H9 (cell line): ENCODE data around the gene MPC1. TPM values are rescaled to one million over a fixed set of nuclear protein-coding genes. Genes with fewer than 3 reads are reported as not detected.

ENCODE experiments used
- DNase-seq: peaks from one replicate; pipeline ENCODE4 v3.0.0-alpha.2; 2017
- H2AFZ ChIP-seq: one replicate; pipeline ENCODE4 v1.6.1; 2013; ENCODE audit warnings: mild to moderate bottlenecking, low read length, control low read depth, moderate library complexity
- H2AK5ac ChIP-seq: 2 replicates; pipeline ENCODE4 v1.6.1; 2013; ENCODE audit warnings: low read length, control low read depth, mixed read lengths; ENCODE audit not compliant: insufficient read length
- H2BK120ac ChIP-seq: one replicate; pipeline ENCODE4 v1.6.1; 2013; ENCODE audit warnings: low read depth, mild to moderate bottlenecking, low read length, control low read depth, inconsistent platforms; ENCODE audit not compliant: poor library complexity, severe bottlenecking
- H2BK12ac ChIP-seq: 2 replicates; pipeline ENCODE4 v1.6.1; 2013; ENCODE audit warnings: low read length, control low read depth, mixed read lengths, low read depth; ENCODE audit not compliant: insufficient read length
- H2BK15ac ChIP-seq: 2 replicates; pipeline ENCODE4 v1.6.1; 2013; ENCODE audit warnings: low read depth, low read length, control low read depth
- H2BK20ac ChIP-seq: one replicate; pipeline ENCODE4 v1.6.1; 2013; ENCODE audit warnings: low read depth, mild to moderate bottlenecking, low read length, control low read depth, inconsistent platforms; ENCODE audit not compliant: poor library complexity, severe bottlenecking
- H2BK5ac ChIP-seq: 2 replicates; pipeline ENCODE4 v1.6.1; 2013; ENCODE audit warnings: low read length, control low read depth, mixed read lengths; ENCODE audit not compliant: insufficient read length
- H3K14ac ChIP-seq: 2 replicates; pipeline ENCODE4 v1.6.1; 2013; ENCODE audit warnings: low read length, control low read depth; ENCODE audit not compliant: insufficient read depth
- H3K18ac ChIP-seq: 2 replicates; pipeline ENCODE4 v1.6.1; 2013; ENCODE audit warnings: low read depth, mild to moderate bottlenecking, mixed read lengths, low read length, control low read depth; ENCODE audit not compliant: insufficient read length
- H3K23ac ChIP-seq: 2 replicates; pipeline ENCODE4 v1.6.1; 2013; ENCODE audit warnings: low read length, control low read depth, mixed read lengths, low read depth; ENCODE audit not compliant: insufficient read length
- H3K23me2 ChIP-seq: 2 replicates; pipeline ENCODE4 v1.6.1; 2013; ENCODE audit warnings: low read depth, mild to moderate bottlenecking, mixed read lengths, low read length, control low read depth; ENCODE audit not compliant: insufficient read length, poor library complexity, severe bottlenecking
- H3K27ac ChIP-seq: 2 replicates; pipeline ENCODE4 v1.5.1; 2013; ENCODE audit warnings: low read length, control low read depth, mixed read lengths, low read depth; ENCODE audit not compliant: insufficient read length
- H3K27me3 ChIP-seq: 2 replicates; pipeline ENCODE4 v1.6.1; 2013; ENCODE audit warnings: low read length, control low read depth, inconsistent platforms; ENCODE audit not compliant: insufficient read depth
- H3K4ac ChIP-seq: 2 replicates; pipeline ENCODE4 v1.6.1; 2013; ENCODE audit warnings: low read depth, mild to moderate bottlenecking, control low read depth, inconsistent platforms, low read length, moderate library complexity
- H3K4me1 ChIP-seq: 2 replicates; pipeline ENCODE4 v1.6.1; 2013; ENCODE audit warnings: low read length, control low read depth, inconsistent platforms; ENCODE audit not compliant: insufficient read depth
- H3K4me2 ChIP-seq: 2 replicates; pipeline ENCODE4 v1.6.1; 2013; ENCODE audit warnings: low read length, control low read depth, mixed read lengths; ENCODE audit not compliant: insufficient read length, insufficient read depth
- H3K56ac ChIP-seq: 2 replicates; pipeline ENCODE4 v1.6.1; 2013; ENCODE audit warnings: low read depth, mild to moderate bottlenecking, mixed read lengths, low read length, control low read depth; ENCODE audit not compliant: insufficient read length
- H3K79me1 ChIP-seq: 2 replicates; pipeline ENCODE4 v1.6.1; 2013; ENCODE audit warnings: low read depth, mild to moderate bottlenecking, moderate library complexity, low read length, control low read depth, inconsistent platforms; ENCODE audit not compliant: insufficient read depth, poor library complexity, severe bottlenecking
- H3K79me2 ChIP-seq: 2 replicates; pipeline ENCODE4 v1.6.1; 2013; ENCODE audit warnings: low read length, control low read depth, inconsistent platforms; ENCODE audit not compliant: insufficient read depth
- H3K9ac ChIP-seq: 2 replicates; pipeline ENCODE4 v1.6.1; 2013; ENCODE audit warnings: low read length, control low read depth, mixed read lengths; ENCODE audit not compliant: insufficient read length; ENCODE audit errors: extremely low read depth
- H3K9me3 ChIP-seq: one replicate; pipeline ENCODE4 v1.6.1; 2013; ENCODE audit warnings: low read depth, low read length, inconsistent platforms; ENCODE audit not compliant: control insufficient read depth
- H3T11ph ChIP-seq: one replicate; pipeline ENCODE4 v1.6.1; 2013; ENCODE audit warnings: mild to moderate bottlenecking, low read length, control low read depth, inconsistent platforms
- H4K20me1 ChIP-seq: one replicate; pipeline ENCODE4 v1.6.1; 2013; ENCODE audit not compliant: control insufficient read depth, insufficient read length, insufficient read depth
- H4K5ac ChIP-seq: 2 replicates; pipeline ENCODE4 v1.6.1; 2013; ENCODE audit warnings: low read depth, mild to moderate bottlenecking, mixed read lengths, low read length, control low read depth; ENCODE audit not compliant: insufficient read length
- H4K8ac ChIP-seq: replicated peaks from 2 replicates; pipeline ENCODE4 v1.6.1; 2013; ENCODE audit warnings: low read length, control low read depth, mixed read lengths, low read depth; ENCODE audit not compliant: insufficient read length
- H4K91ac ChIP-seq: 2 replicates; pipeline ENCODE4 v1.6.1; 2013; ENCODE audit warnings: low read depth, mild to moderate bottlenecking, moderate library complexity, mixed read lengths, low read length, control low read depth; ENCODE audit not compliant: insufficient read length
- H3K27ac Mint-ChIP-seq, 3 experiments: 2 replicates in 2 of 3; 3 replicates in 1 of 3; pipeline ENCODE4 v1.8.0; 2020 to 2021; ENCODE audit warnings: mixed read lengths in 3 of 3, mild to moderate bottlenecking in 1 of 3, moderate library complexity in 1 of 3
- H3K27me3 Mint-ChIP-seq: 2 replicates; pipeline ENCODE4 v1.8.0; 2021; ENCODE audit warnings: low read depth, mild to moderate bottlenecking, moderate library complexity, mixed read lengths
- H3K36me3 Mint-ChIP-seq, 3 experiments: 2 replicates in 2 of 3; 3 replicates in 1 of 3; pipeline ENCODE4 v1.8.0; 2020 to 2021; ENCODE audit warnings: low read depth in 3 of 3, mixed read lengths in 3 of 3; ENCODE audit not compliant: insufficient read depth in 1 of 3
- H3K4me1 Mint-ChIP-seq, 2 experiments: 2 replicates each; pipeline ENCODE4 v1.8.0; 2020; ENCODE audit warnings: mixed read lengths in 2 of 2
- H3K4me3 Mint-ChIP-seq, 2 experiments: 2 replicates in 1 of 2; 3 replicates in 1 of 2; pipeline ENCODE4 v1.8.0; 2020 to 2021; ENCODE audit warnings: mild to moderate bottlenecking in 2 of 2, mixed read lengths in 2 of 2, moderate library complexity in 1 of 2
- H3K9me3 Mint-ChIP-seq, 2 experiments: 2 replicates in 1 of 2; 3 replicates in 1 of 2; pipeline ENCODE4 v1.8.0; 2020; ENCODE audit warnings: mild to moderate bottlenecking in 2 of 2, mixed read lengths in 2 of 2, moderate library complexity in 1 of 2
- WGBS: extraction: QIAGEN DNeasy Blood & Tissue Kit; methylation state at CpG from one replicate; pipeline ENCODE4 v1.1.7; 2013; ENCODE audit warnings: missing lambda C conversion rate, low lambda C conversion rate, mixed read lengths; ENCODE audit not compliant: insufficient read length; ENCODE audit errors: extremely low coverage; 5-methylcytosine and 5-hydroxymethylcytosine counted together
- total RNA-seq: library from RNA; stranded (reverse); gene quantifications from 2 replicates; pipeline ENCODE4 v1.2.1, GENCODE V29; 2021
- TF ChIP-seq, protein P1 (sequence below): fragments of 200-600 bp; sonication (generic); conservative IDR thresholded peaks from 3 replicates; pipeline ENCODE4 v1.8.0; 2021; ENCODE audit warnings: antibody characterized with exemption, mild to moderate bottlenecking

Gene MPC1
- total RNA-seq, 1 experiment from 2014 or later, result 10.0 TPM

DNA sequence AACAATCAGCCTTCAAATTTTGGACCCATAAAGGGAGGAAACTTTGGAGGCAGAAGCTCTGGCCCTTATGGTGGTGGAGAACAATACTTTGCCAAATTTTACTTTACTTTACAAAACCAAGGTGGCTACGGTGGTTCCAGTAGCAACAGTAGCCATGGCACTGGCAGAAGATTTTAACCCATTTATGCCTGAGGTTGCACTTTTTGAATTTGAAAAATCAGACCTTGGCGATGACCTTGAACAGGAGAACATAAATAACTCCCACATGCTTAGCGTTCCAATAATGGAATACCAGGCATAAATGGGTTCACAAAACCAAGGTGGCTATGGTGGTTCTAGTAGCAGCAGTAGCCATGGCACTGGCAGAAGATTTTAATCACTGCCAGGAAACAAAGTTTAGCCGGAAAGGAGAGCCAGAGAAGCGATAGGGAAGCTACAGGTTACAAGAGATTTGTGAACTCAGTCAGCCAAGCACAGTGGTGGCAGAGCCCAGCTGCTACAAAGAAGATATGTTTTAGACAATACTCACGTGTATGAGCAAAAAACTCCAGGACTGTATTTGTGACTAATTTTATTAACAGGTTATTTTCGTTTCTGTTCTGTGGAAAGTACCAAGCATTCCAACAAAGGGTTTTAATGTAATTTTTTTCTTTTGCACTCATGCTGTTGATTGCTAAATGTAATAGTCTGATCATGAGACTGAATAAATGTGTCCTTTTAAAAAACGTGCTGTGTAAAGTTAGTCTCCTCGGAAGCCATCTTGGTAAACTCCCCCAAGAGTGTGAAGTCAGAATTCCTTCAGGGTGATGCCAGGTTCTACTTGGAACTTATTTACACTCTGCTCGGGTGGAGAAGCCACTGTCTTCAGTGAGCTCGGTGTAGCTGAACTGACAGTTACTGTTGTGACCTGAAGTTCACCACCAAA is 47.1 kb downstream of the MPC1 start:
- no peaks in the 10 kb centered on the region for H3K27me3 ChIP-seq
- no peaks in the 10 kb centered on the region for H4K20me1 ChIP-seq
- no peak overlapping the region for H3K4me2 ChIP-seq
- H4K8ac ChIP-seq, result no peak overlapping the region
- no peak overlapping the region for H3K9ac ChIP-seq
- no peaks in the 10 kb centered on the region for H3K9me3 ChIP-seq
- H3K23me2 ChIP-seq, result no peaks in the 10 kb centered on the region
- no peak overlapping the region for H3K56ac ChIP-seq
- no peak overlapping the region for H3K23ac ChIP-seq
- H3K9me3 Mint-ChIP-seq, result no peaks in the 10 kb centered on the region
- peaks cover 48% of the 10 kb centered on the region; the same call in 1 of the 2 replicates for H3K79me2 ChIP-seq
- H3K27me3 Mint-ChIP-seq, result no peaks in the 10 kb centered on the region
- no peak overlapping the region for H2AK5ac ChIP-seq
- H4K5ac ChIP-seq, result no peak overlapping the region
- TF ChIP-seq, protein P1, sequence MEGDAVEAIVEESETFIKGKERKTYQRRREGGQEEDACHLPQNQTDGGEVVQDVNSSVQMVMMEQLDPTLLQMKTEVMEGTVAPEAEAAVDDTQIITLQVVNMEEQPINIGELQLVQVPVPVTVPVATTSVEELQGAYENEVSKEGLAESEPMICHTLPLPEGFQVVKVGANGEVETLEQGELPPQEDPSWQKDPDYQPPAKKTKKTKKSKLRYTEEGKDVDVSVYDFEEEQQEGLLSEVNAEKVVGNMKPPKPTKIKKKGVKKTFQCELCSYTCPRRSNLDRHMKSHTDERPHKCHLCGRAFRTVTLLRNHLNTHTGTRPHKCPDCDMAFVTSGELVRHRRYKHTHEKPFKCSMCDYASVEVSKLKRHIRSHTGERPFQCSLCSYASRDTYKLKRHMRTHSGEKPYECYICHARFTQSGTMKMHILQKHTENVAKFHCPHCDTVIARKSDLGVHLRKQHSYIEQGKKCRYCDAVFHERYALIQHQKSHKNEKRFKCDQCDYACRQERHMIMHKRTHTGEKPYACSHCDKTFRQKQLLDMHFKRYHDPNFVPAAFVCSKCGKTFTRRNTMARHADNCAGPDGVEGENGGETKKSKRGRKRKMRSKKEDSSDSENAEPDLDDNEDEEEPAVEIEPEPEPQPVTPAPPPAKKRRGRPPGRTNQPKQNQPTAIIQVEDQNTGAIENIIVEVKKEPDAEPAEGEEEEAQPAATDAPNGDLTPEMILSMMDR, result no peak
- no peak overlapping the region for H2BK12ac ChIP-seq
- no peak overlapping the region for H2AFZ ChIP-seq
- H3K79me1 ChIP-seq, result peaks cover 29% of the 10 kb centered on the region
- no peak overlapping the region for H3K27ac ChIP-seq
- no peak overlapping the region for H3K27ac Mint-ChIP-seq
- no peak overlapping the region for H3K4me3 Mint-ChIP-seq
- no peak overlapping the region for H3K14ac ChIP-seq
- WGBS, result no CpG with 5 or more reads among the region's 11 CpGs
- no peak overlapping the region for H2BK20ac ChIP-seq
- H3T11ph ChIP-seq, result no peak overlapping the region
- H2BK15ac ChIP-seq, result no peak overlapping the region
- no peak overlapping the region for H2BK5ac ChIP-seq
- H3K4ac ChIP-seq, result no peak overlapping the region
- H4K91ac ChIP-seq, result no peak overlapping the region
- no peak for DNase-seq
- peaks cover 14 to 40% (median 19%) of the 10 kb centered on the region in 3 experiments; a peak in 6 of 7 replicates for H3K36me3 Mint-ChIP-seq
- H3K4me1 ChIP-seq, result no peaks in the 10 kb centered on the region; the same call in 1 of the 2 replicates
- no peak overlapping the region for H3K18ac ChIP-seq
- H3K4me1 Mint-ChIP-seq, result peaks cover 22 to 25% of the 10 kb centered on the region in 2 experiments
- no peak overlapping the region for H2BK120ac ChIP-seq
